Posterior cingulate gyrus (tissue), 11 donors: ENCODE results near the gene SORCS2.

Experiments
- DNase-seq, 10 donors: peaks; one replicate each; pipeline versions ENCODE4 v3.0.0 to v3.0.0-alpha.2; 2020 to 2021; ENCODE audit warnings: mixed read lengths in 3 of 10
- intact Hi-C: fragments of 100-400 bp; cut with DNase I; formaldehyde crosslinking; loops from one replicate; pipeline ENCODE4 v1.15.1; 2023

SORCS2 gene

DNA sequence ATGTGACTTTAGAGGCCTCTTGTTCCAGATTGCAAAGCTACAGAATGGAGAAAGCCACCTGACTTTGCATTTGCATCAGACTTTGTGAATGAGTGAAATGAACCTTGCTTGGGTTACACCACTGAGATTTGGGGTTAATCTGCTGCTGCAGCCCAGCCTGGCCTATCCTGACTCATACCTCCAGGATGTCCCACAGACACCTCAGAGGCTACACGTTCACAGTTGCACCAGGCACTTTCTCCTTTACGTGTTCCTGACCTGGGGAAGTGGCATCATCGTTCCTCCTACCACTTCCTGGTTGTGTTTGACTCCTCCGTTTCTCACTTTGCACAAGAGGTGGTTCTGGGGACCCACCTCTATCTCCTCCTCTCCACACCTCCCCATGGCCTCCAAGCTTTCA is 9.2 kb upstream of the SORCS2 start:
- DNase-seq = no peak

DNA sequence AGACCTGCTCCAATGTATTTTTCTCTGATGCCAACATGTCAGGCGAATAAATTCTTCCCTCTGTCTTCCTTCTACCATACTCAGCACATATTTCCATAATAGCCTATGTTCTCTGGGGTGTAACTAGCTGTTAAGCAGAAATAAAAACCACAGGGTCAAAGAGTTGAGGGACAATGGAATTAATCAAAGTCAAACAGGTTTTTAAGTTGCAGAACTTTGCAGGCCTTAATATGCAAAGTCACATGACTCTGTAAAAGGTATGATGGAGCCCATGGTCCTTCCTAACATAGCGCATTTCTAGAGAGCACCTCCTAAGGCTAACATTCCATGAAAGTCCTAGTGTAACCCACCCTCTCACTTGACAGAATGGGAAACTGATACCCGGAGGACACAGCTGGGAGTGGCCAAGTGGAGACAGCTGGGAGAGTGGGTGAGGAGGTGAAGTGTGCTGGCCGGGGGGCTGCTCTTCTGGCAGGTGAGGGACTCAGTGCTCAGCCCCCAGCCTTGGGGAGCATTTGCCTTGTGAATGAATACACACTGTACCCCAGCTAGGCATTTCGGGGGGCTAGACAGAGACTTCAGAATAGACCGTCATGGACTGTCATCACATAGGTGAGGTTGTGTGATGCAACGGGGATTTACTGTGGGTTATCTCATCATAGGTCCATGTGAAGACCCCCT is 8.4 kb upstream of the SORCS2 start:
- peak in 2 of 10 donors; percentile 16 to 43 for DNase-seq
- intact Hi-C loops = no loop called here

More for the DNA sequence above, 9.2 kb upstream of the SORCS2 start:
- intact Hi-C loops = no loop called here

DNA sequence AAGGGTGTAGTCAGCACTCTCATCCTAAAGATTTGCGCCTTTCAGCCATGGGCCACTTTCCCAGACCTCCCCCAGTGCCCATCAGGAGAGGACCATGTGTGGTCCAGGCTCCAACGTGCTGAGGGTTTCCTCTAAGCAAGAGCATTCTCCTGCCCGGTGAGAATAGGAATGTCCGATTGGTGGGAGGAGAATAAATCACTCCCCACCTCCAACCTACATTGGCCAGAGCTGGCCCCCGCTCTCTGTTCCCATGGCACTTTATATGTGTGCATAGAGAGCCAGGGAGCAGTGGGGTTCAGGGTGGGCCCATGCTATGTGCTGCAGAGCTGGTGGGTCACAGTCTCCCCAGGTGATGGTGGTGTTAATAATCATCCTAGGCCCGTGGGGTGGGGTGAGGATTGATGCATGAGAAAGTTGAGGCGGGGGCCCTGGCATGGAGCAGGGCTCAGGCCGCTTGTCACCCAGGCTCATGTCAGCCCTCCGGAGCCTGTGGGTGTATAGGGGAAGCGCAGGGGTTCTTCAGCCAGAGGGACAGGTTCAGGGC is 6.8 kb upstream of the SORCS2 start:
- intact Hi-C loops = no loop called here
- DNase-seq = peak in 3 of 10 donors; percentile 2 to 45 (median 20)

DNA sequence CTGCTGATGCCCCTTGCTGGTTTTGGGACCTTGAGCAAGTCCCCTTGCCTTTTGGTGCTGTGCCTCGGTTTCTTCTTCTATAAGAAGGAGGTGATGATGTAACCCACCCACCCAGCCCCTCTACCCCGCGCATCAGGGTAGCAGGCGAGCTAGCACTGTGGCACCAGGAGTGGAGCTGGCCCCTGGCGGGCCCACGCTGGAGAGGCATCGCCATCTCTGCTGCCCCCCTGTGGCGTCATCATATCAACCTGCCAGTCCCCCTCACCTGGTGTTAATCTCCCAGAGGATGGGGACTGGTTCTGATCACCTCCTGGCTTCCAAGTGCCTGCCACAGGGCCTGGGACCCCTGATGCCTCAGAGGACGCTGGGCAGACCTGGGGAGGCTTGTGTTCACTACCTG is 6.3 kb upstream of the SORCS2 start:
- intact Hi-C loops = no loop called here
- DNase-seq = peak in 3 of 10 donors; percentile 15 to 80 (median 62)

DNA sequence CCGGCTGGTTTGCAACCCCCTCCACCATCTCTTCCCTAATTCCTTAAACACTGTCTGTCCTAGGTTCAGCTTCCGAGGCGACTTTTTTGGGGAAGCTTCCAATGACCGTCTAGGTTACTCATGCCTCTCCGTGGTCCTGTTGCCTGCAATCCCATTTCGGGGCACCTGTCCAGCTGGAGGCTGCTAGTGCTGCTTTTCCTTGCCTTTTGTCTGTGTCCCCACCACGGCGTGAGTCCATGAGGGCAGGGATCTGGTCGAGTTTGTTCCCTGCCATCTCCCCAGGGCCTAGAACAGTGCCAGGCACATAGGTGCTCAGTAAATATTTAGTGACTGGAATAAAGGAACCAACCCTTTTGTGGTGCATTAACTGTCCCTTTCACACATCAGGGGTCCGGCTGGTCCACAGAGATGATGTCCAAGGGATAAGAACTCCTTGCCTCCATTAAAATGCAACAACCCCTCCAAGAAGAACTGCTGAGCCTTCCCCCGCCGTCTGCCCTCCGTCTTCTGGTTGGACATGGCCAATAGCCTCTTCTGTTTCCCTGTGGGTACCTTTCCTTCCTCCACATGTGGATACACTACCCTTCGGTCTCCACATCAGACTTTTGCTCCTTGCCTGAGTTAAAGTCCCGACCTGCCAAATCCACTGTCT is 5.7 kb upstream of the SORCS2 start:
- intact Hi-C loops = no loop called here
- DNase-seq = peak in 2 of 10 donors; percentile 32 to 43

DNA sequence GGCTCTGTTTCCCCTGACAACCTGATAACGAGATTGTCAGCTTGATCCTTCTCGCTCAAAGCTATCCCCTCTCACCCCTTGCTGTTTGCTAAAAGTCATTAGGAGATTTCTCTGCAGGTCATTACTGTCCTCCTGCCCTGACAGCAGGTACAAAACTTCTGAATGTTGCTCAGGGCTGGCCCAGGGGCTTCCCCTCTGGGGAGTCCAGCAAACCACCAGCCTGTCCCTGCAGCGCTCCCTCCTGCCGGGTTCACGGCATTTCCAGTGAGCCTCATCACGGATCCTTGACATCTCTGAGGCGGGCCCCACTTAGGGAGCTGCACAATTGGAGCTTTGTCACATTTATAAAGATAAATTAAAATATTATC is 5.2 kb upstream of the SORCS2 start:
- intact Hi-C loops = no loop called here
- DNase-seq = peak in 1 of 10 donors; percentile 52

DNA sequence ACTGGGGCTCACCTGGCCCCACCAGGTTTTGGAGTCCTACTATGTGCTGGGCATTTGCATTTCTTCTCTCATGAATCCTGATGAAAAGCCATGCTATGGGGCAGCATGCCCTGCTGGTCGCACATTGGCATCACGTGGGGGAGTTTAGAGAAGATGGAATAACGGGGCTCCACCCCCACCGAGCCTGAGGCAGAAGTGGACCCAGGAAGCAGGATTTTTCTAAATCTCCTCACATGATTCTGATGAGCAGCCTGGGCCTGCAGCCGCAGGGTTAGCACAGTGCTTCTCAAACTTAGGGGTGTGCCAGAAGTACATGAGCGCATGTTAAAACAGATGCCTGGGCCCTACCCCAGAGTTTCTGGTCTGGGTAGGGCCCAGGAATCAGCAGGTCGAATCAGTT is 4.6 kb upstream of the SORCS2 start:
- intact Hi-C loops = no loop called here
- DNase-seq = peak in 2 of 10 donors; percentile 41 to 59

DNA sequence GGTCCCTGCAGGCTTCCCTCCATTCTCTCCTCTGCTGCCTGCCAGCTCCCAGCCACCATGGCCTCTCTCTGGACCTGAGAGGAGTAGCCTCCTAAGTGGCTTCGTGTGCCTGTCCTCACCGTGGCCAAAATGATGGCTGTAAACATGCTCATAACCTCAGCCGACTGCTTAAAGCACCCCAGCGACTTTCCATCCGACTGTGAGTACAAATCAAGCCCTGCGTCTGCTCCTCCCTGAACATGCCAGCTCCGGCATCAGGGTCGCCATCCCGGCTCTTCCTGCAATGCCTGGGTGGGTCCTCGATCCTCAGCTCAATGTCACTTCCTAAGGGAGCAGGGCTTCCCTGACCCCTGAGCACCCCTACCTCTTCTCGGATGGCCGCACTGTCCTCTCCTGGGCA is 3.3 kb upstream of the SORCS2 start:
- DNase-seq = peak in 3 of 10 donors; percentile 11 to 48 (median 43)
- intact Hi-C loops = no loop called here

DNA sequence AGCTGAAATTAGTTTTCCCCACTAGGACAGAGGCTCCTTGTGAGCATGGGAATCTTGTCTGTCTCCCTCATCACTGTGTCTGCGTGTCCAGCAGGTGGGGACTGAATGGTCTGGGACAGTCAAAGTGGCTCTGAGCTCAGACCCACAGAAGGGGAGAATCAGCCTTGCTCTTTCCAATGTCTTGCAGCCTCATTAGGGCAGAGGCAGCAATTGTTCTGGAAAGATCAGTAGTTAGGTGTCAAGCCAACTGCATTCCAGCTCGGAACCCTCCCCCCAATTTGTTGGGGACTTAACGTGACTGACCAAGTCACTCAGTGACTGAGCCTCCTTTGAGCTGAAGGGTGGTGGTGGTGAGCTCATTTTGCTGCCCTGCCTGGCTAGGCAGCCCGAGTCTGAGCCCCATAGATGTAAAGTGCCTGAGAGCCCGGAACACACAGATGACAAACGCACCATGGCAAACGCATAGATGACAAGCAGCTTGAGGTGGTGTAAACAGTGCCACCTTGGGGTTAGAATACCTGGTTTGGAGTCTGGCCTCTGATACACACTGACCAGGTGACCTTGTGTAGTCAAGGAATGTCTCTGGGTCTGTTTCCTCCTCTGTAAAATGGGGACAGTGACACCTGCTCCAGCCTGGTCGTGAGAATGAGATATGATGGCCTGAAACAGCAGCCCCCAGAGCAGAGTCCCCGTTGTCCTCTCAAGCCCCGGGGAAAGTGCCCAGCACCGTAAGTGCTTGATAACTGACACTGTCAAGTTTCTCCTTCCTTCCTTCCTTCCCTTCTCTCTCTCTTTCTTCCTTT is 2.7 kb upstream of the SORCS2 start:
- DNase-seq = peak in 4 of 10 donors; percentile 1 to 50 (median 16)
- intact Hi-C loops = loop anchor here (5.0 kb wide), 1 partner anchor 613 kb away; no protein-coding TSS in a partner anchor

DNA sequence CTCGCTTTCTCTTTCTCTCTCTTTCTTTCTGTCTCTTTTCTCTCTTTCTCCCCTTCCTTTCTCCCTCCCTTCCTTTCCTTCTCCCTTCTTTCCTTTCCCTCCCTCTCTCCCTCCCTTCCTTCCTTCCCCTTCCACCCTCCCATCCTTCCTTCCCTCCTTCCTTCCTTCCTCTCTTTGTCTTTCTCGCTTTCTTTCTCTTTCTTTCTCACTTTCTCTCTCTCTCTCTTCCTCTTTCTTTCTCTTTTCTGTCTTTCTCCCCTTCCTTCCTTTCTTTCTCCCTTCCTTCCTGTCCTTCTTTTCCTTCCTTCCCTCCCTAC is 2.1 kb upstream of the SORCS2 start:
- no peak for DNase-seq
- intact Hi-C loops = loop anchor here (5.0 kb wide), 1 partner anchor 612 kb away; no protein-coding TSS in a partner anchor

DNA sequence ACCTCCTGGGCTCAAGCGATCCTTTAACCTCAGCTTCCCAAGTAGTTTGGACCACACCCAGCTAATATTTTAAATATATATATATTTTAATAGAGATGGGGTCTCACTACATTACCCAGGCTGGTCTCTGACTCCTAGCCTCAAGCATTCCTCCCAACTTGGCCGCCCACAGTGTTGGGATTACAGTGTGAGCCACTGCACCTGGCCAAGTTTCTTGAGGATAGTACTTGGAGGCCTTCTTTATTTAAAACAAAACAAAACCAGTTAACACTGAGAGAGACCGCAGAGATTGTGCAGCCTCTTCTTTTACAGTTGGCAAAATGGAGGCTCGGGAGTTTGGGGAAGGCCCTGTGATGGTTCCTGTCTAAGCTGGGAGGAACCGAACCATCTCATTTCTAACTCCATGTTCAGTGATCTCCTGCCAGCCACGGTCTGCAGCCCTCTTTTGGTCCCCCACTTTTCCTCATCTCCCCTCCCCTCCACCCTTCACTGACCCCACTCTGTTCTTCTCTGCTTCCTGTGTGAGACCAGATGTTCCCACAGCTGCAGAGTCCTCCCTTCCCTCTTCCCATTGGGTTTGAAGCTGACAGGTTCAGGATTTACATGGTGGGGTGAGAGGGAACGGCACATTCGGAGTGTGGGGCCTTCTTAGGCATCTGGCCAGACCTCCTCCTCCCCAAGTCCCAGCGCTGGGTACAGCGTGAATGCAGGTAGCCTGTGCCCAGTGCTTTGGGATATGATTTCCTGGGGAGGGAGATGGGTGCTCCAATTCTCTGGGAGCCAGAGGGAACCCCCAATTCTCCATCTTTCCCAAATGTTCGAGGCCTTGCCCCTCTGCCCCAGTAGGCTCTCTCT is 1.4 kb upstream of the SORCS2 start:
- DNase-seq = peak in 3 of 10 donors; percentile 10 to 54 (median 19)
- intact Hi-C loops = loop anchor here (5.0 kb wide), 1 partner anchor 611 kb away; no protein-coding TSS in a partner anchor

DNA sequence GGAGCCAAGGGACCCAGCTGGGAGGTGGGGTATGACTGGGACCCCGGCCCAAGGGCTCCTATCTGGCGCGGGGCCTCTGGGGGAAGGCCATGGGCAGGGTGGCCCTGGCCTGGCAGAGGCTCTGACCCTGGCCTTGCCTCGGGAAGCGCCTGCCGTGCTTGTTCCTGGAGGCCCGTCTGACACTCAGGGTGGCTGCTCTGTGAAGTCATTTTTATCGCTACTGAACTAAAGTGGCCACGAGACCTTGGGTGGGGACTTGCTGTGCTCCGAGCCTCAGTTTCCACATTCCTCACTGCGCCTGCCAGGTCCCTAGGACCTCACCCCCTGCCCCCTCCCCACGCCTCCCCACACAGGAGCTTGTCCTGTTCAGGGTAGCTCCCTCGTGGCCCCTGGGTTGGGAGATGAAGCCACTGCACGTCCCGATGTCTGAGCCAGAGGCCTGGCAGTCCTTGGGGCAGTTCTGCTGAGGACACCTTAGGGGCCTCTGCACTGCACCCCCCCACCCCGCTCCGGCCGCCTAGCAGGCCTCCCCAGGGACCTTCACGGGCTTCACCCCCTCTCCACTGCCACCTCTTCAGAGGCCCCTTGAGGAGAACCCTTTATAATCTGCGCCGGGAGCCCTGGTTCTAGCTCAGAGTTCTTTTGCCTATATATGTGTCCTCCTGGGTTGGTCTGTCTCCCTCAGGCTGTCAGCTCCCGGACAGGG is 639 bp upstream of the SORCS2 start:
- DNase-seq = peak in 3 of 10 donors; percentile 11 to 72 (median 48)
- intact Hi-C loops = loop anchor here (1.0 to 5.0 kb wide), 5 partner anchors 105 to 611 kb away; no protein-coding TSS in a partner anchor

DNA sequence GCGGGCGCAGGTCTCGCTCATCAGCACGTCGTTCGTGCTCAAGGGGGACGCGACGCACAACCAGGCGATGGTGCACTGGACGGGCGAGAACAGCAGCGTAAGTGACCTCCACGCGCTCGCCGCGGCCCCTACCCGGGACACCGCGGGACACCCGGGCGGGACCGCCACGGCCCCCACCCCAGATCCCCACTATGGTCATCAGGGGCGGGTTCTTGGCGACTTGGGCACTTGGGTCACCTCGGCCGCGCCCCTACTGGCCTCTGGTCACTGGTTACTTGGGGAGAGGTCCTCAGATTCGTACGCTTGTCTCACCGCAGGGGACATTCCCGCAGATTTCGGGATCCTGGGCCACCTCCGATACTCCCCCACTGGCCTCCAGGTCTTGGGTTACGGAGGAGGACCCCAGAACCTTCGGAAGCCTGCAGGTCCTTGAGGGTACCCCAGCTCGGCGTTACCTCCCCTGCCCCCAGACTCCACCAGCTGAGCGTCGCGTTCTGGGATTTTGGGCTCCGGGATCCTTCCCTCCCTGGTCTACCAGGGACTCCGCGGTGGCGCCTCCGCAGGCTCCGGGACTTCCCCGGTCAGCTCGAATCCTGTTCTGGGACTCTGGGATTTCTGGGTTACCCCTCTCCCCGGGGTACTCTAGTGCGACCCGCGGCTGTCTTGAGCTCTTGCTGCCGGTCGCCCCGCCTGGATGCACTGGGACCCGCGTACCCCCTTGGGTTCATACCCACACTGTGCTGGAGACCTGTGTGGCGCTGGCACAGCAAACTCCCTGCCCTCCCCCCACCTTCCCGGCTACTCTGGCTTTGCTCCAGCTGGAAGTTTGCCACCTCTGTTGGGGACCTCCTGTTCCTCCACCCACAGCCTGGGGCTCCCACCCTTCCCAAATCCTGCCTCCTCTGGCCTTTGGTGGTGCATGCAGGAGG is 956 bp downstream of the SORCS2 start:
- DNase-seq = peak in 5 of 10 donors; percentile 27 to 86 (median 49)
- intact Hi-C loops = loop anchor here (2.0 to 5.0 kb wide), 2 partner anchors 142 to 609 kb away; no protein-coding TSS in a partner anchor

DNA sequence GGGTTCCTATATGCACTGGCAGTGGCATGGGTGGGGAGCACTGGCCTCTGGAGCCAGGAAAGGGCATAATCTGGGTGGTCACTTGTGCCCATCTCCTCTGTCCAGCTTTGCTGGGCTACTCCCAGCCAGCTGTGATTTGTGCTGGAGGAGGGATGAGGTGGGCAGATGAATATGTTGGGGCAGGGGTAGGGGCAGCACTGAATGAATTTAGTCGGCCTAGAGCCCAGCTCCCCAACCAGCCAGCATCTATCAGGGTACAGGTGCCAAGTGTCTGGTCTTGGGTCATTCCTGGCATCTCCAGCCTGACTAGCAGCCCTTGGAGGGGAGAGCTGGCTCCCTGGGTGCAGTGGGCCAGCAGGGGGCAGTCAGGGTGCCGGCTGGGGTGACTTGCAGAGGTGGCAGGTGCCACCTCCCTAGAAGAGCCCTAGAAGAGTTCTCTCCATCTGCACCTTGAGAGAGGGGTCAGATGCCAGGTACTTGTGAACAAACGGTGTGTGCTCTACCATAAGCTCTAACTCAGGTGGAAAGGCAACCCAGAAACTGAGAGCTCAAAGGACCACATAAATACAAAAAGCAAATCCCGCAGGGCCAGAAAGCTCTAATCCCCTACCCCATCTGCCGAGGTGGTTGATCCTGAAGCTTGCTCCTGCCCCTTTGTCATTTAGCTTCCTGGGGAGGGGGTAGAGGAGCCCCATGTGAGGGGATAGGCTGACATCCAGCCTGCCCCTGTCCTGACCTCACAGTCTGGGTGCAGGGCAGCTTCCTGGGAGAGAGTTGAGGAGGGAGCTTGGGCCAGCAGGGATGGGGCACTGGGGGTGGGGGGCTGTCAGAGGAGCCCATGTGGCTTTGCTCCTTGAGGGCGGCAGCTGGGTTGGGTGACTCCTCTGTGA is 2.2 kb downstream of the SORCS2 start:
- peak in 9 of 10 donors; percentile 44 to 95 (median 65) for DNase-seq
- intact Hi-C loops = loop anchor here (5.0 kb wide), 1 partner anchor 608 kb away; no protein-coding TSS in a partner anchor

DNA sequence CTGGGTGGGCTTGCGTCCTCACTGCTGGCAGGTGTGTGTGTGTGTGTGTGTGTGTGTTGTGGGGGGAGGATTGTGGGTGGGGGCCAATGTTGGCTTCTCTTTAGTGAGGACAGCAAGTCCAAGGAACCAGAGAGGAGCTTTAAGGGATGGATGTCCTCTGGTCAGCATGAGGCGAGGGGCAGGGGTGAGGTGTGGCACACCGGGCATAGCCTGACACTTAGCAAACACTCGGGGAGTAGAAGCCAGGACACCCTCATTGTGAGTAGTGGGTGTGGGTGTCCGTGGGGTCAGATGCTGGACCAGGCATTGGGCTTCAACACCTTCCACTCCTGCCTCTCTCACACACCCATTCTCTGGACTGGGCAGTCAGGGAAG is 2.8 kb downstream of the SORCS2 start:
- DNase-seq = peak in 1 of 10 donors; percentile 13
- intact Hi-C loops = no loop called here

DNA sequence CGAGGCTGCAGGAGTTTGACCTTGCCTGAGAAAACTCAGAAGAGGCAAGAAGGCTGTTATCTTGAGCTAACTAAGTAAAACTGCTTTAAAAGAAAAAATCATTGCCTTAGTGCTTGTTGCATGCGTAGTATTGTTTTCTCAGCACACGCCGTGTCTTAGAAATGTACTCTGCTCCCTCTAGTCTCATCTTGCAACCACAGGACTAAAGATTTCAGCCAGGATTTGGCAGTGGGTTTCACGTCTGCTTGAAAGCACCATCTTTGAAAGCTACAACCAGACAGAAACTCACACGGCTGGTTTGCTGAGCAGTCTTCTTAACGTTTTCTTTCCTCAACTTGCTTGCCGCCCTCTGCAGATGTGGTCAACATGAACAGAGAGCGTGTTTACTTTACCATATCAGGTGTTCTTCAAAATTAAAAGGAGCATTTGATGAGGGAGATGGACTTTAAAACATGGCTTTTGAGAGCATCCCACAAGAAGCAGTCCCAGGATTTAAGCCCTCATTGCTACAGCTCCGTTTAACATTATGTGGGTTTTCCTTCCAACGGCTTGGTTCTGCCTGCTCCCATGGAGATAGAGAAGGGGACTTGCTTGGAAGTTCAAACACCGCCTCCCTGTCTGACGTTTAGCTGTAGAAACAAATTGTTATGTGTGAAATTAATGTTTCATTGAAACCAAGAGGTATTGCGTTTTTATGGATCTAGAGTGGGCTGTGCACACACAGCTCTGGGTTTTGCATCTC is 3.4 kb downstream of the SORCS2 start:
- intact Hi-C loops = no loop called here
- DNase-seq = peak in 2 of 10 donors; percentile 13 to 65
